SU-DHL-6 (cell line): Measurements from ENCODE around the gene TNS3.

Experiments
- H2AFZ ChIP-seq: fragments of 200-600 bp; sonication (generic); 2 replicates; pipeline ENCODE4 v1.6.1; 2014; ENCODE audit warnings: low read depth, mild to moderate bottlenecking, moderate library complexity, mixed read lengths, antibody characterized with exemption, low read length; ENCODE audit not compliant: severe bottlenecking
- H3F3A ChIP-seq: fragments of 200-600 bp; shearing (Covaris generic); 2 replicates; pipeline ENCODE4 v1.6.0; 2016; ENCODE audit warnings: antibody characterized with exemption, mild to moderate bottlenecking; ENCODE audit not compliant: insufficient read depth
- H3K27ac ChIP-seq: fragments of 200-600 bp; sonication (generic); 2 replicates; pipeline ENCODE4 v1.5.1; 2016; ENCODE audit warnings: low read depth, mild to moderate bottlenecking, low read length, moderate library complexity, mixed read lengths
- H3K27me3 ChIP-seq: fragments of 200-600 bp; sonication (generic), shearing (Covaris generic); 2 replicates; pipeline ENCODE4 v1.6.0; 2014; ENCODE audit warnings: mild to moderate bottlenecking, low read length
- H3K36me3 ChIP-seq: fragments of 200-600 bp; sonication (generic); 2 replicates; pipeline ENCODE4 v1.6.1; 2014; ENCODE audit warnings: mild to moderate bottlenecking, low read length, mixed read lengths
- H3K4me2 ChIP-seq: fragments of 300-600, 200-600 bp; shearing (Covaris generic), sonication (generic); 2 replicates; pipeline ENCODE4 v1.6.0; 2014; ENCODE audit warnings: low read length, low read depth, mild to moderate bottlenecking; ENCODE audit not compliant: poor library complexity, severe bottlenecking
- H3K4me3 ChIP-seq: fragments of 200-600 bp; sonication (generic); 2 replicates; pipeline ENCODE4 v1.5.1; 2014; ENCODE audit warnings: antibody characterized with exemption, low read length, mild to moderate bottlenecking, mixed read lengths; ENCODE audit not compliant: insufficient read depth, poor library complexity, severe bottlenecking
- H3K79me2 ChIP-seq: fragments of 200-600 bp; sonication (generic); 2 replicates; pipeline ENCODE4 v1.6.1; 2014; ENCODE audit warnings: mild to moderate bottlenecking, low read length, moderate library complexity; ENCODE audit not compliant: insufficient read depth
- H3K9ac ChIP-seq: fragments of 200-600 bp; sonication (generic); 2 replicates; pipeline ENCODE4 v1.7.0; 2014; ENCODE audit warnings: mild to moderate bottlenecking, low read length
- H3K9me2 ChIP-seq: fragments of 200-600 bp; sonication (generic); replicated peaks from 2 replicates; pipeline ENCODE4 v1.6.1; 2014; ENCODE audit warnings: low read length; ENCODE audit not compliant: insufficient read depth
- H3K9me3 ChIP-seq: fragments of 200-600 bp; sonication (generic); 2 replicates; pipeline ENCODE4 v1.6.1; 2014; ENCODE audit warnings: low read length, mixed read lengths; ENCODE audit not compliant: insufficient read depth
- H4K20me1 ChIP-seq: fragments of 200-600 bp; sonication (generic); 2 replicates; pipeline ENCODE4 v1.6.1; 2014; ENCODE audit warnings: low read depth, mild to moderate bottlenecking, antibody characterized with exemption, low read length, moderate library complexity, mixed read lengths
- CTCF ChIP-seq: fragments of 200-600 bp; sonication (generic); IDR thresholded peaks from one replicate; pipeline ENCODE4 v1.5.1; 2017; ENCODE audit warnings: antibody characterized with exemption, mild to moderate bottlenecking, low read length, moderate library complexity; ENCODE audit not compliant: insufficient read depth, poor library complexity, severe bottlenecking
- EZH2phosphoT487 ChIP-seq: fragments of 200-600 bp; sonication (generic), shearing (Covaris generic); conservative IDR thresholded peaks from 2 replicates; pipeline ENCODE4 v1.6.1; 2018; ENCODE audit warnings: mild to moderate bottlenecking, antibody characterized with exemption, low read length, moderate library complexity, mixed read lengths

Gene TNS3

GRCh38 chr7:47539398-47540052, 42.4 kb downstream of the TNS3 start:
- Histone ChIP-seq H3K27me3 (no peaks in the 10 kb centered on the region), H3K27ac (no peak overlapping the region), H3K4me2 (no peak overlapping the region), H3K9me2 (no peaks in the 10 kb centered on the region), H2AFZ (no peak overlapping the region), H3K4me3 (no peak overlapping the region), H3K79me2 (peaks cover 60% of the 10 kb centered on the region), H3K36me3 (no peaks in the 10 kb centered on the region), H3K9me3 (no peaks in the 10 kb centered on the region), H3K9ac (no peak overlapping the region), H3F3A (no peaks in the 10 kb centered on the region), H4K20me1 (no peaks in the 10 kb centered on the region)
- no peak for TF ChIP-seq EZH2phosphoT487
- no peak for TF ChIP-seq CTCF

- TF ChIP-seq CTCF (no peak), EZH2phosphoT487 (no peak)
- Histone ChIP-seq H3K9me3 (no peaks in the 10 kb centered on the region), H3F3A (no peaks in the 10 kb centered on the region), H3K79me2 (peaks cover 67% of the 10 kb centered on the region), H3K27me3 (no peaks in the 10 kb centered on the region), H2AFZ (no peak overlapping the region), H3K27ac (no peak overlapping the region), H3K9ac (no peak overlapping the region), H4K20me1 (no peaks in the 10 kb centered on the region), H3K4me2 (no peak overlapping the region), H3K4me3 (no peak overlapping the region), H3K9me2 (no peaks in the 10 kb centered on the region), H3K36me3 (no peaks in the 10 kb centered on the region)
Observed at GRCh38 chr7:47538846-47539311, 43.0 kb downstream of the TNS3 start.

- H3K36me3 ChIP-seq = no peaks in the 10 kb centered on the region
- no peak overlapping the region for H2AFZ ChIP-seq
- no peaks in the 10 kb centered on the region for H3K27me3 ChIP-seq
- no peak overlapping the region for H3K27ac ChIP-seq
- no peaks in the 10 kb centered on the region for H3K9me2 ChIP-seq
- peaks cover 69% of the 10 kb centered on the region for H3K79me2 ChIP-seq
- H3K9me3 ChIP-seq = no peaks in the 10 kb centered on the region
- no peak overlapping the region for H3K4me2 ChIP-seq
- no peaks in the 10 kb centered on the region for H4K20me1 ChIP-seq
- no peaks in the 10 kb centered on the region for H3F3A ChIP-seq
- H3K4me3 ChIP-seq = no peak overlapping the region
- TF ChIP-seq EZH2phosphoT487 (no peak), CTCF (no peak)
- no peak overlapping the region for H3K9ac ChIP-seq
Observed at GRCh38 chr7:47537716-47538675, 43.9 kb downstream of the TNS3 start.
